ENCODE results near the gene CFAP299. TPM values are rescaled to one million over a fixed set of nuclear protein-coding genes. Genes with fewer than 3 reads are reported as not detected.
"Not testable (repeated sequence)": the region's sequence is repeated elsewhere in the genome, so short reads cannot be mapped to it uniquely, and the experiment has no call there.

Gene CFAP299
- total RNA-seq, 8 experiments from 2014 or later, result 0.41 to 7.1 (median 0.74) TPM

GRCh38 chr4:80439294-80440061 is 103.9 kb downstream of the CFAP299 start:
- H3K27ac ChIP-seq; H3K4me3 ChIP-seq; H3K4me1 ChIP-seq (replicated peaks in 1 of 2); in situ Hi-C loops (cut with MboI; ENCODE audit: low pct_unique_long_range_greater_than_20kb in 2 of 9, low sequenced_read_pairs in 9 of 9, unreplicated experiment in 9 of 9): not testable (repeated sequence)
- WGBS, 10 experiments, result 30 to 100% (median 65%) methylated on average over 1 to 7 of the region's 14 CpGs; no CpG with 5 or more reads in 1 of the 10 experiments
- ATAC-seq (replicated peaks in 6 of 8), result peak in 1 of 8 experiments; percentile 34

GRCh38 chr4:80446248-80446647 is 110.7 kb downstream of the CFAP299 start:
- Histone ChIP-seq H3K27ac (no peak overlapping the region), H3K4me3 (no peak overlapping the region), H3K4me1 (replicated peaks in 1 of 2) (peaks cover 0 to 2% of the 10 kb centered on the region in 2 donors)
- ATAC-seq (replicated peaks in 6 of 8), result peak in 1 of 8 experiments; percentile 42
- in situ Hi-C loops (cut with MboI; ENCODE audit: low pct_unique_long_range_greater_than_20kb in 2 of 9, low sequenced_read_pairs in 9 of 9, unreplicated experiment in 9 of 9), result no loop called here

- in situ Hi-C loops (cut with MboI; ENCODE audit: low pct_unique_long_range_greater_than_20kb in 2 of 9, low sequenced_read_pairs in 9 of 9, unreplicated experiment in 9 of 9), result no loop called here
- Histone ChIP-seq H3K27ac (no peak overlapping the region), H3K4me1 (replicated peaks in 1 of 2) (peaks cover 0 to 6% of the 10 kb centered on the region in 2 donors), H3K4me3 (no peak overlapping the region)
- ATAC-seq (replicated peaks in 6 of 8), result peak in 3 of 8 experiments; percentile 52 to 81 (median 79)
- 0 to 100% (median 38%) methylated on average over 1 of the region's 1 CpG; no CpG with 5 or more reads in 2 of the 10 experiments for WGBS, 10 experiments
These were observed 111.1 kb downstream of the CFAP299 start for GRCh38 chr4:80446664-80447063.

GRCh38 chr4:80447493-80447892 is 112.0 kb downstream of the CFAP299 start:
- ATAC-seq (replicated peaks in 6 of 8), result no peak
- no peak overlapping the region for H3K27ac ChIP-seq
- no peak overlapping the region for H3K4me3 ChIP-seq
- in situ Hi-C loops (cut with MboI; ENCODE audit: low pct_unique_long_range_greater_than_20kb in 2 of 9, low sequenced_read_pairs in 9 of 9, unreplicated experiment in 9 of 9), result no loop called here
- H3K4me1 ChIP-seq (replicated peaks in 1 of 2), result peaks cover 3 to 14% of the 10 kb centered on the region in 2 donors
- WGBS, 10 experiments, result 75 to 100% (median 95%) methylated on average over 1 to 5 of the region's 9 CpGs; no CpG with 5 or more reads in 4 of the 10 experiments

GRCh38 chr4:80448056-80448455 is 112.5 kb downstream of the CFAP299 start:
- Histone ChIP-seq H3K27ac (no peak overlapping the region), H3K4me3 (no peak overlapping the region), H3K4me1 (replicated peaks in 1 of 2) (peaks cover 3 to 20% of the 10 kb centered on the region in 2 donors)
- in situ Hi-C loops (cut with MboI; ENCODE audit: low pct_unique_long_range_greater_than_20kb in 2 of 9, low sequenced_read_pairs in 9 of 9, unreplicated experiment in 9 of 9), result no loop called here
- no peak for ATAC-seq (replicated peaks in 6 of 8)
- 0 to 100% (median 69%) methylated on average over 1 of the region's 1 CpG; no CpG with 5 or more reads in 4 of the 10 experiments for WGBS, 10 experiments

GRCh38 chr4:80452055-80452454 is 116.5 kb downstream of the CFAP299 start:
- in situ Hi-C loops (cut with MboI; ENCODE audit: low pct_unique_long_range_greater_than_20kb in 2 of 9, low sequenced_read_pairs in 9 of 9, unreplicated experiment in 9 of 9), result no loop called here
- H3K4me1 ChIP-seq (replicated peaks in 1 of 2), result peaks cover 3 to 22% of the 10 kb centered on the region in 2 donors
- peak overlapping the region in 1 of 2 donors; percentile 74 for H3K27ac ChIP-seq
- H3K4me3 ChIP-seq, result no peak overlapping the region
- ATAC-seq (replicated peaks in 6 of 8), result peak in 5 of 8 experiments; percentile 61 to 95 (median 80)
- WGBS, 10 experiments, result 40 to 100% (median 71%) methylated on average over 1 to 2 of the region's 2 CpGs; no CpG with 5 or more reads in 1 of the 10 experiments

- in situ Hi-C loops (cut with MboI; ENCODE audit: low pct_unique_long_range_greater_than_20kb in 2 of 9, low sequenced_read_pairs in 9 of 9, unreplicated experiment in 9 of 9), result no loop called here
- Histone ChIP-seq H3K4me1 (replicated peaks in 1 of 2) (peaks cover 3 to 22% of the 10 kb centered on the region in 2 donors), H3K27ac (peak overlapping the region in 1 of 2 donors; percentile 35), H3K4me3 (no peak overlapping the region)
- WGBS, 10 experiments, result 7 to 88% (median 68%) methylated on average over 1 to 4 of the region's 4 CpGs
- ATAC-seq (replicated peaks in 6 of 8), result no peak
These were observed 117.2 kb downstream of the CFAP299 start for GRCh38 chr4:80452768-80453167.

GRCh38 chr4:80454040-80454439 is 118.5 kb downstream of the CFAP299 start:
- H3K27ac ChIP-seq, result no peak overlapping the region
- ATAC-seq (replicated peaks in 6 of 8), result no peak
- H3K4me1 ChIP-seq (replicated peaks in 1 of 2), result peaks cover 3 to 22% of the 10 kb centered on the region in 2 donors
- H3K4me3 ChIP-seq, result no peak overlapping the region
- 51 to 100% (median 94%) methylated on average over 1 to 2 of the region's 2 CpGs; no CpG with 5 or more reads in 2 of the 10 experiments for WGBS, 10 experiments
- in situ Hi-C loops (cut with MboI; ENCODE audit: low pct_unique_long_range_greater_than_20kb in 2 of 9, low sequenced_read_pairs in 9 of 9, unreplicated experiment in 9 of 9), result no loop called here

GRCh38 chr4:80454556-80454955 is 119.0 kb downstream of the CFAP299 start:
- Histone ChIP-seq H3K4me1 (replicated peaks in 1 of 2) (peaks cover 3 to 22% of the 10 kb centered on the region in 2 donors), H3K4me3 (no peak overlapping the region), H3K27ac (no peak overlapping the region)
- no peak for ATAC-seq (replicated peaks in 6 of 8)
- 0 to 67% (median 60%) methylated on average over 1 of the region's 1 CpG; no CpG with 5 or more reads in 7 of the 10 experiments for WGBS, 10 experiments
- in situ Hi-C loops (cut with MboI; ENCODE audit: low pct_unique_long_range_greater_than_20kb in 2 of 9, low sequenced_read_pairs in 9 of 9, unreplicated experiment in 9 of 9), result no loop called here

GRCh38 chr4:80459918-80460473 is 124.5 kb downstream of the CFAP299 start:
- Histone ChIP-seq H3K4me3 (no peak overlapping the region), H3K27ac (no peak overlapping the region), H3K4me1 (replicated peaks in 1 of 2) (no peaks in the 10 kb centered on the region)
- ATAC-seq (replicated peaks in 6 of 8), result no peak
- in situ Hi-C loops (cut with MboI; ENCODE audit: low pct_unique_long_range_greater_than_20kb in 2 of 9, low sequenced_read_pairs in 9 of 9, unreplicated experiment in 9 of 9), result no loop called here
- 43 to 100% (median 88%) methylated on average over 1 of the region's 1 CpG; no CpG with 5 or more reads in 3 of the 10 experiments for WGBS, 10 experiments

- WGBS, 10 experiments, result 43 to 100% (median 80%) methylated on average over 1 of the region's 1 CpG; no CpG with 5 or more reads in 3 of the 10 experiments
- in situ Hi-C loops (cut with MboI; ENCODE audit: low pct_unique_long_range_greater_than_20kb in 2 of 9, low sequenced_read_pairs in 9 of 9, unreplicated experiment in 9 of 9), result no loop called here
- H3K27ac ChIP-seq, result no peak overlapping the region
- no peaks in the 10 kb centered on the region for H3K4me1 ChIP-seq (replicated peaks in 1 of 2)
- no peak for ATAC-seq (replicated peaks in 6 of 8)
- no peak overlapping the region for H3K4me3 ChIP-seq
These were observed 125.9 kb downstream of the CFAP299 start for GRCh38 chr4:80461412-80461811.

- in situ Hi-C loops (cut with MboI; ENCODE audit: low pct_unique_long_range_greater_than_20kb in 2 of 9, low sequenced_read_pairs in 9 of 9, unreplicated experiment in 9 of 9), result no loop called here
- ATAC-seq (replicated peaks in 6 of 8), result peak in 2 of 8 experiments; percentile 19 to 66
- 10 to 100% (median 88%) methylated on average over 1 to 2 of the region's 2 CpGs; no CpG with 5 or more reads in 2 of the 10 experiments for WGBS, 10 experiments
- Histone ChIP-seq H3K27ac (no peak overlapping the region), H3K4me3 (no peak overlapping the region), H3K4me1 (replicated peaks in 1 of 2) (no peaks in the 10 kb centered on the region)
These were observed 127.1 kb downstream of the CFAP299 start for GRCh38 chr4:80462621-80463091.

GRCh38 chr4:80463509-80463908 is 128.0 kb downstream of the CFAP299 start:
- in situ Hi-C loops (cut with MboI; ENCODE audit: low pct_unique_long_range_greater_than_20kb in 2 of 9, low sequenced_read_pairs in 9 of 9, unreplicated experiment in 9 of 9), result no loop called here
- ATAC-seq (replicated peaks in 6 of 8), result no peak
- no peaks in the 10 kb centered on the region for H3K4me1 ChIP-seq (replicated peaks in 1 of 2)

More at GRCh38 chr4:80463509-80463908, 128.0 kb downstream of the CFAP299 start:
- no peak overlapping the region for H3K4me3 ChIP-seq
- no peak overlapping the region for H3K27ac ChIP-seq
- 69 to 94% (median 73%) methylated on average over 2 to 4 of the region's 4 CpGs; no CpG with 5 or more reads in 1 of the 10 experiments for WGBS, 10 experiments

Measured in motor neuron (in vitro differentiated cells).